GM08714 (cell line): ENCODE results near the gene RALGAPA1.
"Not testable (repeated sequence)": the region's sequence is repeated elsewhere in the genome, so short reads cannot be mapped to it uniquely, and the experiment has no call there.

Experiments used
- H3K4me3 ChIP-seq: fragments of 200-500 bp; sonication (Bioruptor generic); 2 replicates; pipeline ENCODE4 v1.5.1; 2014; ENCODE audit warnings: mild to moderate bottlenecking, low read length, inconsistent platforms
- ZNF274 ChIP-seq: IDR thresholded peaks from 2 replicates; pipeline ENCODE4 v1.6.1; 2012; ENCODE audit warnings: mild to moderate bottlenecking, low read depth, low read length

The RALGAPA1 gene

GRCh38 chr14:35617500-35617899 is 191.6 kb downstream of the RALGAPA1 start:
- TF ChIP-seq ZNF274 = no peak
- H3K4me3 ChIP-seq = no peak overlapping the region

GRCh38 chr14:35607380-35607779 is 201.7 kb downstream of the RALGAPA1 start:
- H3K4me3 ChIP-seq = no peak overlapping the region
- no peak for TF ChIP-seq ZNF274

GRCh38 chr14:35600253-35600652 is 208.8 kb downstream of the RALGAPA1 start:
- TF ChIP-seq ZNF274 = no peak
- H3K4me3 ChIP-seq = no peak overlapping the region

GRCh38 chr14:35594616-35595015 is 214.5 kb downstream of the RALGAPA1 start:
- no peak for TF ChIP-seq ZNF274
- H3K4me3 ChIP-seq = no peak overlapping the region

GRCh38 chr14:35587373-35587772 is 221.7 kb downstream of the RALGAPA1 start:
- not testable (repeated sequence) for H3K4me3 ChIP-seq

- no peak overlapping the region for H3K4me3 ChIP-seq
- TF ChIP-seq ZNF274 = no peak
Observed at GRCh38 chr14:35578639-35579038, 230.5 kb downstream of the RALGAPA1 start.

- no peak for TF ChIP-seq ZNF274
Observed at GRCh38 chr14:35578135-35578534, 231.0 kb downstream of the RALGAPA1 start.

GRCh38 chr14:35576856-35577255 is 232.2 kb downstream of the RALGAPA1 start:
- no peak overlapping the region for H3K4me3 ChIP-seq
- no peak for TF ChIP-seq ZNF274

More at GRCh38 chr14:35578135-35578534, 231.0 kb downstream of the RALGAPA1 start:
- H3K4me3 ChIP-seq = no peak overlapping the region

GRCh38 chr14:35576260-35576659 is 232.8 kb downstream of the RALGAPA1 start:
- no peak overlapping the region for H3K4me3 ChIP-seq
- no peak for TF ChIP-seq ZNF274

- no peak for TF ChIP-seq ZNF274
Observed at GRCh38 chr14:35573911-35574310, 235.2 kb downstream of the RALGAPA1 start.

GRCh38 chr14:35571598-35571997 is 237.5 kb downstream of the RALGAPA1 start:
- TF ChIP-seq ZNF274 = no peak
- H3K4me3 ChIP-seq = no peak overlapping the region

More at GRCh38 chr14:35573911-35574310, 235.2 kb downstream of the RALGAPA1 start:
- H3K4me3 ChIP-seq = no peak overlapping the region

- no peak for TF ChIP-seq ZNF274
- no peak overlapping the region for H3K4me3 ChIP-seq
Observed at GRCh38 chr14:35565871-35566464, 243.1 kb downstream of the RALGAPA1 start.

GRCh38 chr14:35558680-35559079 is 250.4 kb downstream of the RALGAPA1 start:
- no peak overlapping the region for H3K4me3 ChIP-seq
- TF ChIP-seq ZNF274 = no peak

GRCh38 chr14:35557221-35557747 is 251.8 kb downstream of the RALGAPA1 start:
- no peak for TF ChIP-seq ZNF274
- no peak overlapping the region for H3K4me3 ChIP-seq

GRCh38 chr14:35556548-35556947 is 252.5 kb downstream of the RALGAPA1 start:
- H3K4me3 ChIP-seq = no peak overlapping the region
- no peak for TF ChIP-seq ZNF274

- no peak for TF ChIP-seq ZNF274
- H3K4me3 ChIP-seq = no peak overlapping the region
Observed at GRCh38 chr14:35553808-35554207, 255.3 kb downstream of the RALGAPA1 start.
